GM18867 (cell line): ENCODE results near the gene NME3.
"Not testable (repeated sequence)": the region's sequence is repeated elsewhere in the genome, so short reads cannot be mapped to it uniquely, and the experiment has no call there.

Source experiments
- ATAC-seq: cut with Tn5 transposase; IDR thresholded peaks from one replicate; pipeline ENCODE4 v1.9.1; 2021; ENCODE audit warnings: mild to moderate bottlenecking, moderate library complexity; ENCODE audit not compliant: unreplicated experiment

NME3 gene

DNA sequence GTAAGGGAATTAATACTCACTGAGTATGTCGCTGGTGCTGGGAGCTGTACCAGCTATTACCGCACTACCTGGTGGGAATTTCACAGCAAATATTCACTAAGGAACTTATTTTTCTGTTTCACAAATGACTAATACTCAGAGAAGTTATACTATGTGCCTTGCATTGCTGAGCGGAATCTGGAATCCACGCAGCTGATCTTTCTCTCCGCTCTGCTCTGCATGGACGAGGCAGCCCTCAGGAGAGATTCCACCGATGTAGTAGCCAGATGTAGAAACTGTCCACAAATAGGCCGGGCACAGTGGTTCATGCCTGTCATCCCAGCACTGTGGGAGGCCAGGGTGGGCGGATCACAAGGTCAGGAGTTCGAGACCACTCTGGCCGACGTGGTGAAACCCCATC, 17.1 kb downstream of the NME3 start:
- ATAC-seq = no peak

DNA sequence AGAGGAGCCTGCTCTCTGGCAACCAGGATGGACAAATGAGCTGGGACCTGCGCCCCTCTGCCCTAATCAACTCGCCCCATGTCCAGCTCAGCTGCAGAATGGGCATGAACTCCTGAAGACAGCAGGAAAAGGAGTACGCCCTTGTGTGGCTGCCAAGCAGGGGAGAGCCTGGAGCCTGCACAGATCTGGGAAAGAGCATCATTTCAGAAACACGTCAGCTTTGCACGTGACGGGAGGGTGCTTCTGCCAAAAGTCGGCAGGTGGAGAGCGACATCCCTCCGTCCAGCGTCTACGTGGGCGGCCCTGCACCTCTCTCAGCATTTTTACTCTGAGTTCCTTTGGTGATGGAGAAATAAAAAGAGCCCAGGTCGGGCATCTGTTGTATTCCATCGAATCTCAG, 18.5 kb downstream of the NME3 start:
- ATAC-seq = no peak

DNA sequence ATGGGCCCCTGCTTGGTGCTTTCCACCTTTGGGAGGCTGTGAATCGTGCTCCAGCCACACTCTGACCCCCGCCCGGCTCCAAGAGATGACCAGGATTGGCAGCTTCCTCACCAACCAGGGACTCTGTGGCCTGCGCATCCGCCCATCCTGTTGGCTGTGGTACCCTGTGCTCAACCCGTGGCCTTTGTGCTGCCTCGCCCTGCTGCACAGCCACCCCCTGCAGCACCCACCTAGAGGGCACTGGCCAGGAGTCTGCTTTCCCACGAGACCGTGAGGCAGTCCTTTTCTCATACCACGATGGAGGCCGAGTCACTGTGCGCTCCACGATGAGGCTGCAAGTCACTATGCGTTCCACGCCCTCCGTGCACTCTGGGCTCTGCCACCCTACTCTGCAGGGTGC, 19.4 kb downstream of the NME3 start:
- no peak for ATAC-seq

DNA sequence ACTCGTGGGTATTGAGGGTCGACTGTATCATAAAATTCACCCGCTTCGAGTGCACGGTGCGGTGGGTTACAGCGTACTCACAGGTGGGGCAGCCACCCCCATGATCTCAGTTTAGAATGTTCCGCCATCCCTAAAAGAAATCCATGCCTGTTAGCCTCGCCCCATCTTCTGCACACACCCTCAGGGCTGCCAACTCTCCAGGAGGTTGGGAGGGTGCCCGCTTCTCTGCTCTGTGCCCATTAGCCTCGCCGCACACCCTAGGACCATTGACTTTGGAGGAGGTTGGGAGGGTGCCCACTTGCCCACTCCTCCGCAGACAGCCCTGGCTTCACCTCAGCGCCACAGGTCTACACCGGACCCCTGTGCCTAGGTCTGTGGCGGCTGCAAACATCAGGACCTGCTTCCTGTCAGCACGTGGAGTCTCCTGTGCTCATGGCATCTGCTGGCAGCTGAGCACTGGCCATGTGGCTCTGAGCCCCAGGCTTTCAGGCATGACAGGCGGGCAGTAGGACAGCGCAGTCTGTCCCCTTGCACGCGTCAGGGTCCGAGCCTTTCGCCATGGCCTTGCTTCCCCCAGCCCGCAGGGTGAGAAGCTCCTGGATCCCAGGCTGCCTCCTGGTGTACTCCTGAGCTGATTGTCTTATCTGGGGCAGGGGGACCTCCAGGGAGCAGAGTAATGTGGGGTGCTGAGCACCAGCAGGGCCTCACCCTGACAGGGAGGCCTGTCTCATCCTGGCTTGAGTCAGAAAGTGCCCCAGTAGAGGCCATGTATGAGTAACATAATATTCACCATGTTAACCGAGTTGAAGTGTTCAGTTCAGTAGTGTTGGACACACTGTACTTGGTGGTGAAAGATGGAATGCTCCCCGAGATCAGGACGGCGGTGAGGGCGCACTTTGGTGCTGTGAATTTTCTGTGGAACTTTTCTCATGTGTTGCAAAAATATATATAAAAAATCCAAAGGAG, 21.9 kb downstream of the NME3 start:
- ATAC-seq = no peak

DNA sequence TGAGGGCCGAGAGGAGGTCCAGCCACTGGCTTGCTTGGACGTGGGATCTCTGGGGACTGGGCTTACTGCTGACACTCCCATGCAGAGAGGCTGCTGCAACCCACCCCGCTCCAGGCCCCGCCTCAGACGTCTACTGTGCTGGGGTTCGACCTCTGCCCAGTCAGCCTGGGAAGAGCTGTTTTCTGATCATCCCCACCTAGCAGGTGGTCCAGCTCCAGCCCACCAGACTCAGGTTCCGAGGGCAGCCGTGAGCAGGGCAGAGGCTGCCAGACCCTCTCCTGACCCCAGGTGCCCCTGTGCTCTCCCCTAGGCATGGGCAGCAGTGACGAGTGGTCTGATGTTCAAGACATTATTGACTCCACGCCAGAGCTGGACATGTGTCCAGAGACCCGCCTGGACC, 23.4 kb downstream of the NME3 start:
- ATAC-seq = no peak

DNA sequence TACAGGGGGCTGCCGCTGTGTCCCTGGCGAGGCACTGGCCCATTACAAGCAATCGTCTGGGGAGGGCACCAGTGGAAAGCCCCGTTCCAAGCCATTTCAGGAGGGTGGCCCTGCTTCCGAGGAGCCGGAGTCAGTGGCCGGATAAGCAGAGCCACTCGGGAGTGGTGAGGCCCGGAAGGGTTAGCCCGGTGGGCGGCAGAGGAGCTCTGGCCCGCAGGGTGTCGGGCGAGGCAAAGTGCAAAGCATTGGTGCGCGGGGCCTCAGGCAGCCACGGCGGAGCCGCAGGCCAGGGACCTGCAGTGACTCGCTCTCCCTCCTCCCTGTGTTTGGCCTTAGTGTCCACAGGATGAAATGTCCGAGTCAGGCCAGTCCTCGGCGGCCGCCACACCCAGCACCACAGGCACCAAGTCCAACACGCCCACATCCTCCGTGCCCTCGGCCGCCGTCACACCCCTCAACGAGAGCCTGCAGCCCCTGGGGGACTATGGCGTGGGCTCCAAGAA, 24.6 kb downstream of the NME3 start:
- ATAC-seq = no peak

DNA sequence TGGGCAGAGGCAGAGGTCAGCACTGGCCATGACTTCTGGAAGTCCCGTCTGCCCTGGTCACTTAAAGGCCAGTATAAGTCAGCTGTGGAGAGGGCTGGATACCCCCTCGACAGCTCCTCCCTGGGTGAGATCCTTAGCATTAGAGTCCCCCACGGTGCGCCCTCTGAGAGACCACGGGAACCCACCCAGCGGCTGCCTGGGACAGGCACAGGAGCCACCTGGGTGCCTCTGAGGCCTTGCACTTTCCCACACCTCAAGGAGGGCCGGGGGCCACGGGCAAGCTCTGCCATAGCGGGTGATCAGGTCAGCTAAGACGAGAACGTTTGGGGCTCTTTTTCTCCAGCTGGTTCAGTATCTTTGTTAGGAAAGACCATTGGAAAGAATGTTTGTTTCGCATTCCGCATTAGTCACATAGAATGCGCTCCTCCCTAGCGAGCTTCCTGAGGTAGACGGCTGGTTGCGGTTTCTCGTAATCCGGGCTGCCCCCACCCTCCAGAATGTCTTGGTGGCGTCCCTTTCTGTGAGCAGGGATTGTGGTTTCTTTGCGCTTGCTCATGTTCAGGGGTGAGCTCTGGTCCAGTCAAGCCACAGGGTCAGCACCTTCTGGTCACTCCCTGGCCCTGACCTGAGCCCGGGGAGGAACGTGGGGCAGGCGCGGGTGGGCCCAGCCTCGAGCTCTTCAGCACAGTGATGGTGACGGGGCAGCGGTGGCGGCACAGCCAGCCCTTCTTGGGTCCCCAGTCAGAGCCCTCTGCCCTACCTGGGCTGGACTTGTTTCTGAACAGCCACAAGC, 25.2 kb downstream of the NME3 start:
- ATAC-seq = no peak

DNA sequence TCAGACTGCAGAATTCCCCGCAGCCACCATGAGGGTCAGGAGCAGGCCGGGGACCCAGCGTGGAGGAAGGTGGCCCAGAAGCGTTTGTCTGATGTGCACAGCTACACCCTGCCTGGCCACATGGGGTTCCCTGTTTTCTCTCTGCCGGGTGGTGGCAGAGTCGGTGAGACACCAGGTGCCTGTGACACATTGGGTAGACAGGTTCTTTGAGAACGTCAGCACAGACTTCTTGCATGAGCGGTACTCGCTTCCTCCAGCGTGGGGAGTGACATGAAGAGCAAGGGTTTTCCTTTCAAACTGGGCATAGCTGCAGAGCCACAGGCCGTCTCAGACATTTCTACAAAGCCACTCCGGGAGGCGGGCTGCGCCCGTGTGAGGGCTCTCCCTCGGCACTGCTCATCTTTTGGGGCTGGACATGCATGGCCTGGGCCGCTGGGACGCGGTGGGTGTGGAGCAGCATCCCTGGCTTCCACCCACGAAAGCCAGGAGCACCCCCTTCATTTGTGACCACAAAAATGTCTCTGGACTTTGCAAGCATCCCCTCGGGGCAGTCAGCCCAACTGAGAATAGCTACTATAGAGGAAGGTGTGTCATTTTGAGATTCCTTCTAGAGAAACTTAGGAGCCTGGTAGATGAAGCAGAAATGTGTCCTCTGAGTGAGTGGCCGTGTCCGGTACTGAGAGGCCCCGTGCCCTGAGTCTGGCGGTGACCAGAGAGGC, 26.0 kb downstream of the NME3 start:
- ATAC-seq = no peak

DNA sequence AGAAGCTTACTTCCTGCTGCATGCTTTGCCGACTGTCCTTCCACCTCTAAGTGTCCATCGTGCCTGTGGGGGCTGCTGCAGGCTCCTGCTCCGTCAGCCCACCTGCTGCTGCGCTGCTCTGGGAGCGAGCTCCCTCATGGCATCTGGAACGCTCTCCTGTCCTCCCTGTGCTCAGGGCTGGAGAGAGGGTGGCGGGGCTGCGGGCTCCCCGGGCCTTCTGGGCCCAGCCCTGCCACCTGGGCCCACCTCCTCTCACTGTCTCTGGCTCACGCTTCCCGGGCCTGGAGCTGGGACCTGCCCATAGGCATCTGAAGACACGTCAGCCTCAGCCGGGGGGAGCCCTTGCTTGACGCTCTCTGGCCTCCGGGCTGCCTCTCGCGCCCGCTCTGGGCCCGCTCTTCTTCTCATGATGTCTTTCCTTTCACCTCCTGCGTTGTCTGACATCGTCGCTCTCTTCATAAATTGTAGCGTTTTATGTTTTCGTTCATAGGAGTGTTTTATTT, 27.0 kb downstream of the NME3 start:
- no peak for ATAC-seq

DNA sequence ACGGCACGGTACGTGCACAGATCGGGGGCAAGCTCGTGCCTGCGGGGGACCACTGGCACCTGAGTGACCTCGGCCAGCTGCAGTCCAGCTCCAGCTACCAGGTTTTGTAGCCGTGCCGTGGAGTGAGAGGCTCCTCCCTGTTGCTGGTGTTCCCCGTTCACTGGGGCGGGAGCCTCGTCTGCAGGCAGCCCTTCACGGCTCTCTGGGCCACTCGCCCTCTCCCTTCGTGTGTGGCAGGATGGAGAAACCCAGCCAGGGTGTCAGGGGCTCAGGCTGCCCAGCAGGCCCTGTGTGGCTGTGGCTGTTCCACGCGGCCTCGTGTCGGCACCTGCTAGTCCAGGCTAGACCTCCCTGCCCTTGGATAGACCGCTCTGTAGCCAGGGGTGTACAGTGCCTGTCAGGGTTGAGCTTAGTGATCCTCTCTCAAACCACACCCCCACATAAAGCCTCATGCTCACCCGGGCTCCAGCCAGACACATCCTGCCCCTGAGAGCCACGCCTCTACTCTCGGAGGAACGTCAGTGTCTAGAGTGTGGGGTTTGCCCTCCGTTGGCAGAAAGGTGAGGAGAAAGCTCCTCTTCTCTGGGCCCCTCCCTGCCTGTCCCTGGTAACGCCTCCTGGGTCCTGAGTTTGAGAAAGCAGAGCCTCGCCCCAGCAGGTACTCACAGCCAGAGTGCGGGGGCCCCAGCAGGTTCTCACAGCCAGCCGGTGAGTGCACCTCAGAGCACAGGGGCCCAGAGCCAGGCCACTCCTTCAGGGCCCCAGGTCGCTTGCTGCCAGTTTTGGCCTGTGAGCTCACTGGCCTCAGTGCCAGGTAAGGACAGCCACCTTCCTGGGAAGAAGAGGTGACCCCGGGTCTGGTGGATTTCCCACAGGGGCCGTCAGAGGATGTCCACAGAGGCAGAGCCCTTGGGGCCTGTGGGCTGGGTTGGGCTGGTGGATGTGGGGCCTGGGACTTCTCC, 27.7 kb downstream of the NME3 start:
- ATAC-seq = no peak

DNA sequence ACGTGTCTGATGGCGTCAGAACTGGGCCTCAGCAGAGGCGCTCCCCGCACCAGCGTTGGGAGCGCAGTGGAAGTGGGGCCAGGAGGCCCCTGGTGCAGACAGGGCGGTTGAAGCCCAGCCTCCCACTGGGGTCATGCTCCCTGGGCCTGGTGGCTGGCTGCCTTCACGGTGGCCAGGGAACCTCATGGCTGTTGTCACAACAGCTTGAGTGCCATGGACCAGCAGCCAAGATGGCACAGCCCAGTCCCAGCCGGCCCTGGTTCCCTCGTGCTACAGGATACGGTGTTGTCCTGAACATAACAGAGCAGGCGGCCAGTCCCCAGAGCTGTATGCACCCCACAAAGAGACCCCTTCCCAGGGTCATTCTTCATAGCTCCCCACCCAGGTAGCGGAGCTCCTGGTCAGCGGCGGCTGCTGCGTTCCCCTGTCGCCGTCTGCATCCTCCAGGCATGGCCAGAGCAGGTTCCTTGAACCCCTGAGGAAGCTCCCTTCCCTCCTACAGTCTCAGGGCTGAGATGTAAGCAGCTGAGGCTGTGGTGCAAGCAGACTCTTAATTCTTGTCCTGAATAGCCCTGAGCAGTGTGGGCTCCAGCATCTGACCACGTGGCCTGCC, 29.7 kb downstream of the NME3 start:
- ATAC-seq = no peak

DNA sequence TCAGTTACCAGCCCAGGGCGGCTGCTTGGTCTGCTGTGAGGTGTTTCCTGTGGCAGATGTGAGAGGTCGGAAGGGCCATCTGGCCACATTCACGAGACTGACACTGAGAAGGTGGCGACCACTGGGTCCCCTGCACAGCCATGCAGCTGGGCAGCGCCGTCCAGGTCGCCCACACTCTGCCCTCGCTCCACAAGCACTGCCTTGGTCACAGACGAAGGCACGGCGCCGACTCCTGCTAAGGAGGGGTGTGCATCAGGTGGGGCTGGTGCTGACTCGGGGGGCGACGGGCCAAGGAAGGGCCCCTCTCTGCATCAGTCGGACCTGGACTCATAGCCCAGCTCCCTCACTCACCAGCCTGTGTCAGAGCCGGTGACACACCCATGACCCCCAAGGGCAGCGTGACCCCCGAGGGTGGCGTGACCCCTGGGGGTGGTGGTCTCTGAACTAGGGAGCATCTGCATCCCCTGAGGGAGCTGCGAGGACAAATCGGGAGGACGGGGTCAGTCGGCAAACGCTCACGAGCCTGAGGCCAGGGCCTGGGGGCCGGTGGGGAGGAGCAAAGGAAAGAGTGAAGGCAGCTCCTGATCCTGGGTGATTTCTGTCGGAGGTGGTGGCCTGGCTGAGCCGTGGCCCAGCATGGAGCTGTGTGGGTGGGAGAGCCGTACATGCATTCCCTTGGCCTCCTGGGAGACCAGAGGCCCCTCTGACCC, 30.4 kb downstream of the NME3 start:
- ATAC-seq = no peak

DNA sequence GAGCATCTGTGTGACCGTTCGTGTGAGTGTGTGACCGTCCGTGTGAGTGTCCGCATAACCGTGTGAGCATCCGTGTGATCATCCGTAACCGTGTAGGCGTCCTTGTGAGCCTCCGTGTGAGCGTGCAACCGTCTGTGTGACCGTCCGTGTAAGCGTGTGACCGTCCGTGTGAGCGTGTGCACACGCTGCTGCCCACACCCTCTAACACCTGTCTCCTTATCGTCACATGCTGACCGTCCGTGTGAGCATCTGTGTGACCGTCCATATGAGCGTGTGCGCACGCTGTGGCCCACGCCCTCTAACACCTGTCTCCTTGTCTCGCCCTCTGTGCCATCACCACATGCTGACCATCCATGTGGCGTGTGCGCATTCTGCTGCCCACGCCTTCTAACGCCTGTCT, 31.1 kb downstream of the NME3 start:
- no peak for ATAC-seq

DNA sequence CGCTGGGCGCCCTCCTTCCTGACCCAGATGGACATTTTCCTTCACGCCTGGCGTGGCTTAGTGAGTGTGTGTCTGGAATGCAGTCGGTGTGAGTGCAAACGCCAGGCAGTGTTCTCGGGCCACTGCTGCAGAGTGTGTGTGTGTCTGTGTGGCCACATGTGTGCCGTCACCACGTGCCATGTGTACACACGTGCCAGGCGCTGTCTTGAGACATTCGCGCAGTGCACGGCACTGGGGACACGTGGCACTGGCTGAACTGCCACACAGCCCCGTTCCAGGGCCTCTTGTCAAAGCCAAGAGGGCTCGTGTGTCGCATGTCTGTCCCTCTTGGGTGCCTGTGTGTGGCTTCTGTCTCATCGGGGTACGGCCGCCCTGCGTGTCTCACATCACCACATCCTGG, 36.5 kb downstream of the NME3 start:
- ATAC-seq = no peak

DNA sequence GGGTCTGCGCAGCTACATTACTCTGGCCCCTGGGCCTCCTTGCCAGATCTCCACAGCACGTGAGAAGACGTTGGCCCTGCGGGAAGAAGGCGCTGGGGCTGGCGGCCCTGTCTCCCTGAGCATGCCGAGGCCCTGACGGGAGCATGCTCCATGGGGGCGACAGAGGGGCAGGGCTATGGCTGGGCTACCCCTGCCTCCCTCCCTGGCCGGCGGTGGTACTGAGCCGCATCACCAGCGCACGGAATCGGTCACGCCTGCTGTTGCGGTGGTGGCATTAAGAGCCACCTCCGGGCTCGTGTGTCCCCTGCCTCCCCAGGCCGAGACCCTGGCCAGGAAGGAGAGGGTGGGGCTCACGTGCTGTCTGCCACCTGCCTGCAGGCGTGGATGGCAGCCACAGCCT, 37.2 kb downstream of the NME3 start:
- ATAC-seq = no peak

DNA sequence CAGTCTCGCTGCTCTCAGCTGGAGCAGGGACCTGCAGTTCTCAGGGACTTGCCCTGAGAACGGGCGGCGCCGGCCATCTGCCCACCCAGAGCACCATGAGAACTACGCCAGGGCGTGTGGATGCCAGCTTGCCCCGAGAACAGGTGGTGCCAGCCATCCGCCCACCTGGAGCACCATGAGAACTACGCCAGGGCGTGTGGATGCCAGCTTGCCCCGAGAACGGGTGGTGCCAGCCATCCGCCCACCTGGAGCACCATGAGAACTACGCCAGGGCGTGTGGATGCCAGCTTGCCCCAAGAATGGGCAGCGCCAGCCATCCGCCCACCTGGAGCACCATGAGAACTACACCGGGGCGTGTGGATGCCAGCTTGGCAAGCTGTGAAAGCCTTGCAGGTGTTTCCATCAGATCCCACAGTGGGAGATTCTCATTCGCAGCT, 38.8 kb downstream of the NME3 start:
- not testable (repeated sequence) for ATAC-seq

DNA sequence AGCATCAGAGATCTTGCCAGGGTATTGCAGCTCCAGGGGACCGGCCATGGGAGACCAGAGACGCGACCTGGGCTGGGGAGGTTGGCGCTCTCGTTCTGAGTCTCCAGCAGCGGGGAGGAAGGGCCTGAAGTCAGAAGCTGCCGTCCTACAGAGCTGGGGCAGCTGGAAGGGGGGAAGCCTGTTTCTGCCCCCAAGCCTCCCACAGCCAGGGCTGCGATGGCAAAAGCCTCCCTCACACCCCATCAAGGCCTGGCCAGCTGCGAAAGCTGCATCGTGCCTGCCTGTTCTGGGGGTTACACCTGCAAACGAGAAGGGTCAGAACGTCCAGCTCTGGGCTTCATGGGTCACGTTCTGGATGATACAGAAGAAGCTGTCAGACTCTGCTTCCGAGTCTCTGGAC, 39.3 kb downstream of the NME3 start:
- no peak for ATAC-seq

DNA sequence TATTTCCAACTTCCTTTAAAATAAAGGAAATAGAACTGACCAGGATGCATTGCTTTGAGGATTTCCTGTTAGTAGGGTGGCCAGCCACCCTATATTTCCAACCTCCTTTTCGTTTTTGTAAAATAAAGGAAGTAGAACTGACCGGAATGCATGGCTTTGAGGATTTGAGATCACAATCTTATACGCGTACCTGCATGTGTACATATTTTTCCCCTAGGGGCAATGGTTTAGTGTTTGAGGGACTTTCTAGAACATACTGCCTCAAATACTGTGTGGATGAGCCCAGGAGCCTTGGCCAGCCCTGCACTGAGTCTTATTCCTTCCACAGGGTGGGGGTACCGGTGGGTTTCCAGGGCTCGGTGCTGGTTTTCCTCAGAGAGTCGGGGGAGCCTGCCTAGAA, 39.7 kb downstream of the NME3 start:
- ATAC-seq = no peak

DNA sequence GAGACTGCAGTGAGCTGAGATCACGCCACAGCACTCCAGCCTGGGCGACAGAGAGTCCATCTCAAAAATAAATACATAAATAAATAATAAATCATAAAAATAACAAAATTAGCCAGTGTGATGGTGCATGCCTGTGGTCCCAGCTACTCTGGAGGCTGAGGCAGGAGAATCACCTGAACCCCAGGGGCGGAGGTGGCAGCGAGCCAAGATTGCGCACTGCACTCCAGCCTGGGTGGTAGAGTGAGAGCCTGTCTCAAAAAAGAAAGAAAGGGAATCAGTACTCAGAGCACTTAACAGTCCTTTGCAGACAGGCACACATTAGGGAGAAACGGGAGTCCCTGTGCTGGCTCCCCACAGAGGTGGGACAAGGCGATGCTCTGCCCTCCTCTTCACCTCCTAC, 40.3 kb downstream of the NME3 start:
- ATAC-seq = no peak
